K562 (cell line): ENCODE results near the gene PPP1R15A. TPM values are rescaled to one million over a fixed set of nuclear protein-coding genes. Genes with fewer than 3 reads are reported as not detected.

ENCODE experiments used
- BACH1 ChIP-seq: fragments of 200-800 bp; sonication (Bioruptor generic); IDR thresholded peaks from 2 replicates; pipeline ENCODE4 v1.6.1; 2016; ENCODE audit warnings: missing genetic modification characterization, missing compliant biosample characterization
- CREM ChIP-seq: IDR thresholded peaks from 2 replicates; pipeline ENCODE4 v1.6.1; 2014; ENCODE audit warnings: antibody characterized with exemption, low read depth
- DNMT1 ChIP-seq: fragments of 450-650 bp; IDR thresholded peaks from 2 replicates; pipeline ENCODE4 v1.6.1; 2016; ENCODE audit warnings: antibody characterized with exemption, mild to moderate bottlenecking
- E2F6 ChIP-seq, 2 experiments: IDR thresholded peaks; 2 replicates each; pipeline ENCODE4 v1.6.1; 2011; ENCODE audit warnings: borderline replicate concordance in 1 of 2, control low read depth in 1 of 2, low read depth in 1 of 2, low read length in 1 of 2, mild to moderate bottlenecking in 1 of 2, mixed read lengths in 1 of 2, moderate library complexity in 1 of 2; ENCODE audit not compliant: insufficient read depth in 1 of 2, insufficient read length in 1 of 2, poor library complexity in 1 of 2, severe bottlenecking in 1 of 2; ENCODE audit errors: extremely low read depth in 1 of 2
- LARP7 ChIP-seq: fragments of 450-650 bp; IDR thresholded peaks from 2 replicates; pipeline ENCODE4 v1.6.1; 2016
- NFYB ChIP-seq: IDR thresholded peaks from 2 replicates; pipeline ENCODE4 v1.6.1; 2011; ENCODE audit warnings: mild to moderate bottlenecking, moderate library complexity; ENCODE audit not compliant: insufficient read length; ENCODE audit errors: extremely low read depth
- POLR2H ChIP-seq: IDR thresholded peaks from 2 replicates; pipeline ENCODE4 v1.6.1; 2016; ENCODE audit warnings: missing genetic modification characterization, low read depth, mild to moderate bottlenecking, control low read depth, missing compliant biosample characterization, moderate library complexity
- RBM14 ChIP-seq: fragments of 200-400 bp; formaldehyde crosslinking; IDR thresholded peaks from 2 replicates; pipeline ENCODE4 v1.6.1; 2018; ENCODE audit warnings: low read depth, mild to moderate bottlenecking, low read length, moderate library complexity, borderline replicate concordance; ENCODE audit not compliant: insufficient read depth
- SNIP1 ChIP-seq: fragments of 450-650 bp; IDR thresholded peaks from 2 replicates; pipeline ENCODE4 v1.7.1; 2017; ENCODE audit warnings: low read depth, mild to moderate bottlenecking
- ZBTB1 ChIP-seq: sonication (generic); formaldehyde crosslinking; IDR thresholded peaks from 2 replicates; pipeline ENCODE4 v1.8.1; 2023; ENCODE audit warnings: missing genetic modification reagents, low read depth, mild to moderate bottlenecking, borderline replicate concordance
- ZBTB2 ChIP-seq: fragments of 450-650 bp; IDR thresholded peaks from 2 replicates; pipeline ENCODE4 v1.6.1; 2016; ENCODE audit warnings: antibody characterized with exemption
- ZNF133 ChIP-seq: fragments of 250-450 bp; sonication (Bioruptor Pico); IDR thresholded peaks from 2 replicates; pipeline ENCODE4 v1.4.0; 2020; ENCODE audit warnings: mild to moderate bottlenecking
- ZNF766 ChIP-seq: fragments of 200-800 bp; sonication (Bioruptor generic); conservative IDR thresholded peaks from 2 replicates; pipeline ENCODE4 v1.6.1; 2016; ENCODE audit warnings: missing genetic modification characterization, missing compliant biosample characterization
- polyA plus RNA-seq, 8 experiments: library from polyadenylated mRNA; depleted of rRNA in 4 of 8; stranded (reverse) in 5 of 8; unstranded in 3 of 8; fragments of >200 nt; fragmentation: Nextera tagmentation in 2 of 8; fragmentation: Illumina TruSeq in 1 of 8; extraction: Ambion mirVana in 2 of 8; extraction: Trizol in 1 of 8; gene quantifications; 2 replicates each; pipeline versions ENCODE4 v1.2.1 to v1.2.3, GENCODE V29; 2011 to 2014; ENCODE audit warnings: inconsistent platforms in 1 of 8, missing spikeins in 1 of 8
- total RNA-seq, 7 experiments: library from RNA; depleted of rRNA in 6 of 7; stranded (reverse); fragments of >200 nt in 6 of 7; fragmentation: Illumina TruSeq in 2 of 7; extraction: Trizol in 2 of 7; gene quantifications; 2 replicates each; pipeline versions ENCODE4 v1.2.1 to v1.2.3, GENCODE V29; 2011 to 2021; ENCODE audit warnings: low replicate concordance in 1 of 7
- TF ChIP-seq, protein P1 (sequence below): fragments of 450-650 bp; formaldehyde crosslinking; IDR thresholded peaks from 2 replicates; pipeline ENCODE4 v1.4.0; 2020; ENCODE audit warnings: mild to moderate bottlenecking
- TF ChIP-seq, protein P2 (sequence below): fragments of 450-650 bp; conservative IDR thresholded peaks from 2 replicates; pipeline ENCODE4 v1.6.1; 2016; ENCODE audit warnings: missing genetic modification characterization, low read depth, mild to moderate bottlenecking, control low read depth, missing compliant biosample characterization
- TF ChIP-seq, protein P3 (sequence below): sonication (generic); formaldehyde crosslinking; IDR thresholded peaks from 2 replicates; pipeline ENCODE4 v1.4.0; 2020; ENCODE audit warnings: mild to moderate bottlenecking, missing genetic modification reagents

PPP1R15A gene
- total and polyA plus RNA-seq, 9 of the 15 experiments (the other 6 are each of a cell fraction or from before 2014, with no cell fraction given): 0.42 to 73.7 (median 44.0) TPM

- TF ChIP-seq, protein P1, sequence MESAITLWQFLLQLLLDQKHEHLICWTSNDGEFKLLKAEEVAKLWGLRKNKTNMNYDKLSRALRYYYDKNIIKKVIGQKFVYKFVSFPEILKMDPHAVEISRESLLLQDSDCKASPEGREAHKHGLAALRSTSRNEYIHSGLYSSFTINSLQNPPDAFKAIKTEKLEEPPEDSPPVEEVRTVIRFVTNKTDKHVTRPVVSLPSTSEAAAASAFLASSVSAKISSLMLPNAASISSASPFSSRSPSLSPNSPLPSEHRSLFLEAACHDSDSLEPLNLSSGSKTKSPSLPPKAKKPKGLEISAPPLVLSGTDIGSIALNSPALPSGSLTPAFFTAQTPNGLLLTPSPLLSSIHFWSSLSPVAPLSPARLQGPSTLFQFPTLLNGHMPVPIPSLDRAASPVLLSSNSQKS (CRISPR knock-in tag): no peak
- no peak for TF ChIP-seq NFYB
- peak; percentile 48; the same call in 1 of the 2 replicates for TF ChIP-seq SNIP1
- TF ChIP-seq, protein P2, sequence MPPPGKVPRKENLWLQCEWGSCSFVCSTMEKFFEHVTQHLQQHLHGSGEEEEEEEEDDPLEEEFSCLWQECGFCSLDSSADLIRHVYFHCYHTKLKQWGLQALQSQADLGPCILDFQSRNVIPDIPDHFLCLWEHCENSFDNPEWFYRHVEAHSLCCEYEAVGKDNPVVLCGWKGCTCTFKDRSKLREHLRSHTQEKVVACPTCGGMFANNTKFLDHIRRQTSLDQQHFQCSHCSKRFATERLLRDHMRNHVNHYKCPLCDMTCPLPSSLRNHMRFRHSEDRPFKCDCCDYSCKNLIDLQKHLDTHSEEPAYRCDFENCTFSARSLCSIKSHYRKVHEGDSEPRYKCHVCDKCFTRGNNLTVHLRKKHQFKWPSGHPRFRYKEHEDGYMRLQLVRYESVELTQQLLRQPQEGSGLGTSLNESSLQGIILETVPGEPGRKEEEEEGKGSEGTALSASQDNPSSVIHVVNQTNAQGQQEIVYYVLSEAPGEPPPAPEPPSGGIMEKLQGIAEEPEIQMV: no peak; the same call in 1 of the 2 replicates
- no peak for TF ChIP-seq POLR2H
- TF ChIP-seq ZBTB1 (CRISPR knock-in tag): no peak
- TF ChIP-seq, protein P3, sequence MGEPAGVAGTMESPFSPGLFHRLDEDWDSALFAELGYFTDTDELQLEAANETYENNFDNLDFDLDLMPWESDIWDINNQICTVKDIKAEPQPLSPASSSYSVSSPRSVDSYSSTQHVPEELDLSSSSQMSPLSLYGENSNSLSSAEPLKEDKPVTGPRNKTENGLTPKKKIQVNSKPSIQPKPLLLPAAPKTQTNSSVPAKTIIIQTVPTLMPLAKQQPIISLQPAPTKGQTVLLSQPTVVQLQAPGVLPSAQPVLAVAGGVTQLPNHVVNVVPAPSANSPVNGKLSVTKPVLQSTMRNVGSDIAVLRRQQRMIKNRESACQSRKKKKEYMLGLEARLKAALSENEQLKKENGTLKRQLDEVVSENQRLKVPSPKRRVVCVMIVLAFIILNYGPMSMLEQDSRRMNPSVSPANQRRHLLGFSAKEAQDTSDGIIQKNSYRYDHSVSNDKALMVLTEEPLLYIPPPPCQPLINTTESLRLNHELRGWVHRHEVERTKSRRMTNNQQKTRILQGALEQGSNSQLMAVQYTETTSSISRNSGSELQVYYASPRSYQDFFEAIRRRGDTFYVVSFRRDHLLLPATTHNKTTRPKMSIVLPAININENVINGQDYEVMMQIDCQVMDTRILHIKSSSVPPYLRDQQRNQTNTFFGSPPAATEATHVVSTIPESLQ (CRISPR knock-in tag): no peak
- no peak for TF ChIP-seq E2F6 (IDR thresholded peaks at IDR 0.05; ENCODE audit: borderline replicate concordance in 1 of 2, extremely low read depth in 1 of 2, insufficient read depth in 1 of 2, insufficient read length in 1 of 2, low read depth in 1 of 2, low read length in 1 of 2, poor library complexity in 1 of 2, severe bottlenecking in 1 of 2)
- TF ChIP-seq RBM14: no peak
- TF ChIP-seq ZNF133: no peak
- no peak for TF ChIP-seq CREM
- no peak for TF ChIP-seq BACH1 (tag)
- peak; percentile 74 for TF ChIP-seq ZBTB2
- peak; percentile 96 for TF ChIP-seq LARP7
- TF ChIP-seq DNMT1: 0 out of 2 replicates have a peak, but pooled peaks have one; percentile 61
- TF ChIP-seq ZNF766 (CRISPR knock-in tag): no peak
Measured at GRCh38 chr19:48868114-48868886, 3.9 kb upstream of the PPP1R15A start, which contains the start of gene PLEKHA4 (continued).
